Stomach (tissue), 9 donors: ENCODE data around the gene FAM177A1. TPM values are rescaled to one million over a fixed set of nuclear protein-coding genes. Genes with fewer than 3 reads are reported as not detected.

ENCODE experiments used
- DNase-seq, 2 donors: peaks; one replicate each; pipeline versions ENCODE4 v3.0.0 to v3.0.0-alpha.2; 2013 to 2019
- H3K27ac ChIP-seq, 5 donors: fragments of 200-600 bp in 4 of 5; sonication (generic) in 4 of 5; one replicate each; pipeline ENCODE4 v1.5.1; 2013 to 2019; ENCODE audit warnings: mild to moderate bottlenecking in 1 of 5, moderate library complexity in 1 of 5
- H3K27me3 ChIP-seq, 3 donors: fragments of 200-600 bp; sonication (generic); one replicate each; pipeline ENCODE4 v1.5.1; 2017 to 2019; ENCODE audit warnings: mixed run types in 1 of 3
- H3K36me3 ChIP-seq, 4 donors: fragments of 200-600 bp; sonication (generic); 1 replicate in 3 of 4; 2 replicates in 1 of 4; pipeline ENCODE4 v1.5.1; 2016 to 2019
- H3K4me1 ChIP-seq, 4 donors: fragments of 200-600 bp; sonication (generic); one replicate each; pipeline ENCODE4 v1.5.1; 2016 to 2019
- H3K4me3 ChIP-seq, 4 donors: fragments of 200-600 bp; sonication (generic) in 3 of 4; one replicate each; pipeline ENCODE4 v1.5.1; 2016 to 2019; ENCODE audit warnings: mild to moderate bottlenecking in 1 of 4
- H3K9me3 ChIP-seq, 4 donors: fragments of 200-600 bp; sonication (generic); one replicate each; pipeline ENCODE4 v1.5.1; 2016 to 2019
- CTCF ChIP-seq, 7 experiments: fragments of 450-650 bp in 4 of 7; fragments of 200-600 bp in 3 of 7; sonication (generic) in 3 of 7; IDR thresholded peaks; one replicate each; pipeline ENCODE4 v1.5.1; 2016 to 2019; ENCODE audit warnings: antibody characterized with exemption in 7 of 7, control low read depth in 2 of 7, mild to moderate bottlenecking in 1 of 7
- EP300 ChIP-seq: sonication (generic); formaldehyde crosslinking; IDR thresholded peaks from one replicate; pipeline ENCODE4 v1.6.1; 2017; ENCODE audit warnings: antibody characterized with exemption
- POLR2A ChIP-seq, 4 donors: fragments of 450-650 bp; IDR thresholded peaks; one replicate each; pipeline ENCODE4 v1.6.1; 2016; ENCODE audit warnings: antibody characterized with exemption in 4 of 4, control low read depth in 2 of 4, mild to moderate bottlenecking in 1 of 4, moderate library complexity in 1 of 4
- POLR2AphosphoS5 ChIP-seq, 3 donors: sonication (generic); formaldehyde crosslinking; IDR thresholded peaks; one replicate each; pipeline ENCODE4 v1.6.1; 2016; ENCODE audit warnings: antibody characterized with exemption in 3 of 3
- WGBS, 5 donors: extraction: QIAGEN DNeasy Blood & Tissue Kit in 3 of 5; methylation state at CpG; one replicate each; pipeline versions ENCODE4 v1.1.5 to v1.1.7; 2013 to 2018; 5-methylcytosine and 5-hydroxymethylcytosine counted together
- intact Hi-C: fragments of 100-400 bp; cut with DNase I; formaldehyde crosslinking; loops from one replicate; pipeline ENCODE4 v1.15.1; 2023; ENCODE audit warnings: low total_unique reads
- polyA plus RNA-seq, 3 donors: library from polyadenylated mRNA; stranded (reverse); fragments of 200-250 nt; gene quantifications; one replicate each; pipeline ENCODE4 v1.2.3, GENCODE V29; 2013
- total RNA-seq, 5 donors: library from RNA; depleted of rRNA; stranded (reverse); fragments of >200 nt; gene quantifications; one replicate each; pipeline versions ENCODE4 v1.1.0 to v1.2.3, GENCODE V29; 2014 to 2016
- donor health status: healthy with polysubstance abuse.
- donor health status: Bipolar disorder and iron deficiency.
- donor health status: healthy.

FAM177A1 gene
- total and polyA plus RNA-seq, 8 donors: 13.8 to 300 (median 47.5) TPM

GRCh38 chr14:35001621-35002020 is 44.5 kb upstream of the FAM177A1 start:
- Histone ChIP-seq H3K9me3 (no peaks in the 10 kb centered on the region), H3K27ac (no peak overlapping the region), H3K36me3 (peaks cover 11 to 88% (median 81%) of the 10 kb centered on the region in 4 donors), H3K4me3 (no peak overlapping the region), H3K27me3 (no peaks in the 10 kb centered on the region), H3K4me1 (peaks cover 0 to 7% (median 0%) of the 10 kb centered on the region in 4 donors)
- intact Hi-C loops: no loop called here
- DNase-seq: no peak
- TF ChIP-seq POLR2AphosphoS5 (IDR thresholded peaks at IDR 0.05): no peak
- no peak for TF ChIP-seq EP300
- TF ChIP-seq CTCF (IDR thresholded peaks at IDR 0.05): no peak
- no peak for TF ChIP-seq POLR2A (IDR thresholded peaks at IDR 0.05)
- WGBS, 5 donors: 93 to 98% (median 94%) methylated on average over 2 of the region's 2 CpGs

GRCh38 chr14:35004839-35005238 is 41.2 kb upstream of the FAM177A1 start:
- DNase-seq: no peak
- no peaks in the 10 kb centered on the region for H3K27me3 ChIP-seq
- intact Hi-C loops: no loop called here
- H3K27ac ChIP-seq: no peak overlapping the region
- TF ChIP-seq POLR2AphosphoS5 (IDR thresholded peaks at IDR 0.05) (no peak), CTCF (IDR thresholded peaks at IDR 0.05) (no peak), EP300 (no peak), POLR2A (IDR thresholded peaks at IDR 0.05) (no peak)
- WGBS, 5 donors: 86 to 100% (median 96%) methylated on average over 1 of the region's 1 CpG
- H3K4me1 ChIP-seq: no peaks in the 10 kb centered on the region
- no peaks in the 10 kb centered on the region for H3K9me3 ChIP-seq
- H3K36me3 ChIP-seq: peaks cover 11 to 90% (median 83%) of the 10 kb centered on the region in 4 donors
- H3K4me3 ChIP-seq: no peak overlapping the region

- no peaks in the 10 kb centered on the region for H3K9me3 ChIP-seq
- H3K27ac ChIP-seq: no peak overlapping the region
- no peaks in the 10 kb centered on the region for H3K27me3 ChIP-seq
- H3K4me1 ChIP-seq: no peaks in the 10 kb centered on the region
- no peak overlapping the region for H3K4me3 ChIP-seq
- intact Hi-C loops: no loop called here
- 95 to 100% (median 99%) methylated on average over 1 of the region's 1 CpG; no CpG with 5 or more reads in 1 of the 5 donors for WGBS, 5 donors
- peaks cover 34 to 100% (median 99%) of the 10 kb centered on the region in 4 donors for H3K36me3 ChIP-seq
- TF ChIP-seq CTCF (IDR thresholded peaks at IDR 0.05) (no peak), POLR2AphosphoS5 (IDR thresholded peaks at IDR 0.05) (no peak), EP300 (no peak), POLR2A (IDR thresholded peaks at IDR 0.05) (no peak)
- no peak for DNase-seq
Observed at GRCh38 chr14:35016568-35016967, 29.5 kb upstream of the FAM177A1 start.

- Histone ChIP-seq H3K36me3 (peaks cover 30 to 100% (median 99%) of the 10 kb centered on the region in 4 donors), H3K4me3 (no peak overlapping the region), H3K27ac (no peak overlapping the region), H3K27me3 (no peaks in the 10 kb centered on the region), H3K4me1 (no peaks in the 10 kb centered on the region), H3K9me3 (no peaks in the 10 kb centered on the region)
- intact Hi-C loops: no loop called here
- no peak for DNase-seq
- 73 to 80% (median 76%) methylated on average over 4 of the region's 4 CpGs for WGBS, 5 donors
- TF ChIP-seq EP300: no peak
- TF ChIP-seq CTCF (IDR thresholded peaks at IDR 0.05): no peak
- no peak for TF ChIP-seq POLR2A (IDR thresholded peaks at IDR 0.05)
- TF ChIP-seq POLR2AphosphoS5 (IDR thresholded peaks at IDR 0.05): no peak
Observed at GRCh38 chr14:35020713-35021112, 25.4 kb upstream of the FAM177A1 start.
